ENCODE data around the gene ABHD16B.
A peak's percentile ranks its signal among the peaks of the same experiment; 100 is the strongest.
"Not testable (repeated sequence)": the region's sequence is repeated elsewhere in the genome, so short reads cannot be mapped to it uniquely, and the experiment has no call there.

The ABHD16B gene

GRCh38 chr20:63833776-63834490, 27.4 kb upstream of the ABHD16B start:
- no peak for DNase-seq (ENCODE audit: low read depth, low spot score)
- H3K27ac ChIP-seq: no peak overlapping the region

GRCh38 chr20:63834491-63834880, 26.8 kb upstream of the ABHD16B start:
- DNase-seq (ENCODE audit: low read depth, low spot score): no peak

GRCh38 chr20:63835021-63835858, 26.1 kb upstream of the ABHD16B start:
- H3K27ac ChIP-seq: no peak overlapping the region
- peak; percentile 84 for DNase-seq (ENCODE audit: low read depth, low spot score)

More at GRCh38 chr20:63834491-63834880, 26.8 kb upstream of the ABHD16B start:
- H3K27ac ChIP-seq: no peak overlapping the region

GRCh38 chr20:63836458-63837344, 24.6 kb upstream of the ABHD16B start:
- no peak for DNase-seq (ENCODE audit: low read depth, low spot score)
- H3K27ac ChIP-seq: no peak overlapping the region

GRCh38 chr20:63837479-63837878, 23.8 kb upstream of the ABHD16B start:
- no peak for DNase-seq (ENCODE audit: low read depth, low spot score)

GRCh38 chr20:63839620-63840019, 21.7 kb upstream of the ABHD16B start:
- no peak for DNase-seq (ENCODE audit: low read depth, low spot score)

More at GRCh38 chr20:63837479-63837878, 23.8 kb upstream of the ABHD16B start:
- H3K27ac ChIP-seq: no peak overlapping the region

GRCh38 chr20:63840405-63840828, 20.9 kb upstream of the ABHD16B start:
- H3K27ac ChIP-seq: no peak overlapping the region
- DNase-seq (ENCODE audit: low read depth, low spot score): no peak

More at GRCh38 chr20:63839620-63840019, 21.7 kb upstream of the ABHD16B start:
- no peak overlapping the region for H3K27ac ChIP-seq

GRCh38 chr20:63842258-63842657, 19.0 kb upstream of the ABHD16B start:
- DNase-seq (ENCODE audit: low read depth, low spot score): no peak
- no peak overlapping the region for H3K27ac ChIP-seq

- no peak overlapping the region for H3K27ac ChIP-seq
- DNase-seq (ENCODE audit: low read depth, low spot score): no peak
Measured at GRCh38 chr20:63843222-63843621, 18.1 kb upstream of the ABHD16B start.

GRCh38 chr20:63843778-63844177, 17.5 kb upstream of the ABHD16B start:
- no peak overlapping the region for H3K27ac ChIP-seq
- DNase-seq (ENCODE audit: low read depth, low spot score): no peak

GRCh38 chr20:63844511-63844991, 16.7 kb upstream of the ABHD16B start:
- no peak overlapping the region for H3K27ac ChIP-seq
- no peak for DNase-seq (ENCODE audit: low read depth, low spot score)

GRCh38 chr20:63846128-63846771, 15.0 kb upstream of the ABHD16B start:
- DNase-seq (ENCODE audit: low read depth, low spot score): no peak
- no peak overlapping the region for H3K27ac ChIP-seq

- no peak for DNase-seq (ENCODE audit: low read depth, low spot score)
- H3K27ac ChIP-seq: no peak overlapping the region
Measured at GRCh38 chr20:63846888-63847236, 14.4 kb upstream of the ABHD16B start.

- H3K27ac ChIP-seq: no peak overlapping the region
- no peak for DNase-seq (ENCODE audit: low read depth, low spot score)
Measured at GRCh38 chr20:63847237-63848002, 13.9 kb upstream of the ABHD16B start.

- H3K27ac ChIP-seq: no peak overlapping the region
- DNase-seq (ENCODE audit: low read depth, low spot score): no peak
Measured at GRCh38 chr20:63848003-63848911, 13.0 kb upstream of the ABHD16B start.

GRCh38 chr20:63850689-63851547, 10.4 kb upstream of the ABHD16B start:
- no peak for DNase-seq (ENCODE audit: low read depth, low spot score)

GRCh38 chr20:63851548-63851943, 9.8 kb upstream of the ABHD16B start:
- H3K27ac ChIP-seq: not testable (repeated sequence)

More at GRCh38 chr20:63850689-63851547, 10.4 kb upstream of the ABHD16B start:
- no peak overlapping the region for H3K27ac ChIP-seq

More at GRCh38 chr20:63851548-63851943, 9.8 kb upstream of the ABHD16B start:
- not testable (repeated sequence) for DNase-seq (ENCODE audit: low read depth, low spot score)
